ENCODE data around the gene FRMD7.

DNA sequence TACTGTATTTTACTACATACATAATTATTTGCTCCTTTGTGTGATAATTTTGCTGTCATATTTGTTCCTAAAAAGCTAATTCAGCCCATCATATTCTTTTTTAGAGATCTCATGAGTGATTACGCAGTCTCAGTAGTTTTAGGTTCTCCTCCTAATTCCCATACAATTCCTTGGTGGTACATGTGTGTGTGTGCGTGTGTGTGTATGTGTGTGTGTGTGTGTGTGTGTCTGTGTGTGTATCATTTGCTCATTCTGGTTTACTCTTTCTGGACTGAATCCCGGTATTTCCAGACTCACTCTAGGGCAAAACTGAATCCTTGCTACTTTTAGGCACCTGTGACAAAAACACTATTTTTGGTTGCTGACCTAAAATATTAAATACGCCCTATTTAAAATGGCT, 69.8 kb downstream of the FRMD7 start:
- TF ChIP-seq POLR2A (IDR thresholded peaks at IDR 0.05; ENCODE audit: low read length) (no peak), GATA1 (IDR thresholded peaks at IDR 0.05; ENCODE audit: low read depth, low read length) (no peak)
